Lung (tissue), 12 donors: ENCODE measurements around the gene PNKD. TPM values are rescaled to one million over a fixed set of nuclear protein-coding genes. Genes with fewer than 3 reads are reported as not detected.

Experiments used
- ATAC-seq: fragments of 200-7000 bp; cut with Tn5 transposase; one replicate; pipeline ENCODE4 v1.9.1; 2020; ENCODE audit warnings: moderate number of reproducible peaks; ENCODE audit not compliant: insufficient read depth, low FRiP score
- DNase-seq, 3 donors: peaks; one replicate each; pipeline ENCODE4 v3.0.0-alpha.2; 2013 to 2017
- H3K27ac ChIP-seq, 2 donors: one replicate each; pipeline ENCODE4 v1.5.1; 2013; ENCODE audit warnings: mild to moderate bottlenecking in 2 of 2, moderate library complexity in 2 of 2, control low read depth in 1 of 2, inconsistent platforms in 1 of 2, low read depth in 1 of 2, low read length in 1 of 2
- H3K27me3 ChIP-seq, 3 donors: one replicate each; pipeline ENCODE4 v1.5.1; 2013; ENCODE audit warnings: low read length in 2 of 3; ENCODE audit not compliant: control insufficient read depth in 3 of 3, insufficient read depth in 3 of 3
- H3K36me3 ChIP-seq, 4 donors: one replicate each; pipeline ENCODE4 v1.5.1; 2013; ENCODE audit warnings: low read length in 4 of 4, mild to moderate bottlenecking in 1 of 4, moderate library complexity in 1 of 4; ENCODE audit not compliant: control insufficient read depth in 4 of 4, insufficient read depth in 4 of 4
- H3K4me1 ChIP-seq, 5 donors: one replicate each; pipeline ENCODE4 v1.5.1; 2013; ENCODE audit warnings: low read length in 5 of 5, mild to moderate bottlenecking in 2 of 5, moderate library complexity in 1 of 5; ENCODE audit not compliant: control insufficient read depth in 5 of 5, insufficient read depth in 5 of 5
- H3K4me3 ChIP-seq: one replicate; pipeline ENCODE4 v1.5.1; 2013; ENCODE audit warnings: mild to moderate bottlenecking, control low read depth, moderate library complexity
- H3K9ac ChIP-seq, 2 donors: one replicate each; pipeline ENCODE4 v1.5.1; 2013; ENCODE audit warnings: low read length in 2 of 2, control low read depth in 1 of 2; ENCODE audit not compliant: insufficient read depth in 1 of 2
- H3K9me3 ChIP-seq, 4 donors: one replicate each; pipeline ENCODE4 v1.5.1; 2013; ENCODE audit warnings: low read length in 3 of 4, mild to moderate bottlenecking in 1 of 4, moderate library complexity in 1 of 4; ENCODE audit not compliant: control insufficient read depth in 4 of 4, insufficient read depth in 3 of 4
- CTCF ChIP-seq: IDR thresholded peaks from 2 replicates; pipeline ENCODE4 v1.5.1; 2012; ENCODE audit warnings: mild to moderate bottlenecking; ENCODE audit errors: control extremely low read depth, extremely low read depth
- WGBS, 2 donors: extraction: QIAGEN DNeasy Blood & Tissue Kit; methylation state at CpG; one replicate each; pipeline ENCODE4 v1.1.7; 2013; 5-methylcytosine and 5-hydroxymethylcytosine counted together
- polyA plus RNA-seq, 2 donors: library from polyadenylated mRNA; stranded (reverse); fragments of 200-250 nt; gene quantifications; one replicate each; pipeline ENCODE4 v1.2.1, GENCODE V29; 2013
- total RNA-seq, 2 donors: library from RNA; depleted of rRNA in 1 of 2; stranded (reverse); fragments of >200 nt in 1 of 2; gene quantifications; one replicate each; pipeline ENCODE4 v1.2.1, GENCODE V29; 2014 to 2021
- donor health status: control.
- donor health status: control.
- donor health status: Bipolar disorder and iron deficiency.
- donor health status: healthy.
- donor health status: DM: yes; HTN: yes; CAD: no.

The PNKD gene
- total and polyA plus RNA-seq, 4 donors: 83.8 to 137 (median 114) TPM

- Histone ChIP-seq H3K4me1 (peaks cover 0 to 14% (median 9%) of the 10 kb centered on the region in 5 donors), H3K9ac (no peak overlapping the region), H3K36me3 (no peaks in the 10 kb centered on the region), H3K4me3 (no peak overlapping the region), H3K9me3 (no peaks in the 10 kb centered on the region), H3K27ac (peak overlapping the region in 1 of 2 donors; percentile 83), H3K27me3 (no peaks in the 10 kb centered on the region)
- ATAC-seq: no peak
- DNase-seq: no peak
- no peak for TF ChIP-seq CTCF
- 52 to 81% methylated on average over 4 of the region's 4 CpGs for WGBS, 2 donors
Observed at GRCh38 chr2:218317835-218318234, 47.5 kb downstream of the PNKD start.

GRCh38 chr2:218318241-218318640 is 47.9 kb downstream of the PNKD start:
- no peak for ATAC-seq
- Histone ChIP-seq H3K4me3 (no peak overlapping the region), H3K4me1 (peaks cover 0 to 14% (median 9%) of the 10 kb centered on the region in 5 donors), H3K36me3 (no peaks in the 10 kb centered on the region), H3K9me3 (no peaks in the 10 kb centered on the region), H3K27ac (no peak overlapping the region), H3K27me3 (no peaks in the 10 kb centered on the region), H3K9ac (no peak overlapping the region)
- DNase-seq: no peak
- WGBS, 2 donors: 78 to 97% methylated on average over 7 of the region's 7 CpGs
- no peak for TF ChIP-seq CTCF

GRCh38 chr2:218319813-218320365 is 49.6 kb downstream of the PNKD start:
- no peak overlapping the region for H3K4me3 ChIP-seq
- no peak overlapping the region for H3K27ac ChIP-seq
- no peaks in the 10 kb centered on the region for H3K27me3 ChIP-seq
- WGBS, 2 donors: 48 to 52% methylated on average over 6 of the region's 6 CpGs
- H3K36me3 ChIP-seq: no peaks in the 10 kb centered on the region
- H3K4me1 ChIP-seq: peaks cover 0 to 21% (median 13%) of the 10 kb centered on the region in 5 donors
- ATAC-seq (no peak), DNase-seq (peak in 1 of 3 donors; percentile 61)
- TF ChIP-seq CTCF: no peak
- H3K9me3 ChIP-seq: no peaks in the 10 kb centered on the region
- no peak overlapping the region for H3K9ac ChIP-seq

GRCh38 chr2:218320704-218321336 is 50.5 kb downstream of the PNKD start:
- H3K4me1 ChIP-seq: peaks cover 0 to 21% (median 17%) of the 10 kb centered on the region in 5 donors
- ATAC-seq (no peak), DNase-seq (no peak)
- no peaks in the 10 kb centered on the region for H3K9me3 ChIP-seq
- H3K36me3 ChIP-seq: no peaks in the 10 kb centered on the region
- 93 to 95% methylated on average over 3 of the region's 3 CpGs for WGBS, 2 donors
- TF ChIP-seq CTCF: no peak
- no peak overlapping the region for H3K9ac ChIP-seq
- no peak overlapping the region for H3K4me3 ChIP-seq
- H3K27me3 ChIP-seq: no peaks in the 10 kb centered on the region
- no peak overlapping the region for H3K27ac ChIP-seq
